ENCODE results near the gene MAPRE2.

Gene MAPRE2

GRCh38 chr18:35085450-35086380, 44.5 kb downstream of the MAPRE2 start:
- no peaks in the 10 kb centered on the region for H3K9me3 Mint-ChIP-seq
- DNase-seq (no peak), ATAC-seq (no peak)
- H3K36me3 Mint-ChIP-seq (ENCODE audit: low read depth), result peaks cover 15% of the 10 kb centered on the region
- H3K4me1 Mint-ChIP-seq, result peaks cover 39% of the 10 kb centered on the region
- no peak overlapping the region for H3K4me3 Mint-ChIP-seq
- no peaks in the 10 kb centered on the region for H3K27me3 Mint-ChIP-seq
- no peak overlapping the region for H3K27ac Mint-ChIP-seq

DNA sequence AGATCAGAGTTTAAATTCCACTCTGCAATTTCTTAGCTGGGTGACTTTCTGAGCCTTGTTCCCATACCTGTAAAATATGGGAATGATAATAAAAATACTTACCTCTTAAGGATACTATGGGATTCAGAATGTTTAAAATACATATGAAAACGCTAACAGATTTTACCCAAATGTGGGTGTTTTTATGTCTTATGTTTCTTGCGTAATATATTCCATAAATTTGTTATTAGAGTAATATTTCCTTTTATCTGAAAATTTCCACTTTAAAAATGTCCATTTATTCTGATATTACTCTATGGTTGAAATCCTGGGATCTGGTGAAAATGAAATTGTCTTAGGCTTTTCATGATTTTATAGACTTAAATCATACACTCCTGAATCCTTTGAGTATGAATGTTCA, 45.5 kb downstream of the MAPRE2 start:
- H3K4me3 Mint-ChIP-seq, result no peak overlapping the region
- H3K9me3 Mint-ChIP-seq, result no peaks in the 10 kb centered on the region

GRCh38 chr18:35087726-35088125, 46.5 kb downstream of the MAPRE2 start:
- Mint-ChIP-seq H3K36me3 (ENCODE audit: low read depth) (peaks cover 19% of the 10 kb centered on the region), H3K4me3 (no peak overlapping the region), H3K9me3 (no peaks in the 10 kb centered on the region), H3K4me1 (peaks cover 36% of the 10 kb centered on the region), H3K27me3 (no peaks in the 10 kb centered on the region), H3K27ac (no peak overlapping the region)
- no peak for ATAC-seq
- no peak for DNase-seq

More for the DNA sequence above, 45.5 kb downstream of the MAPRE2 start:
- Mint-ChIP-seq H3K27me3 (no peaks in the 10 kb centered on the region), H3K27ac (no peak overlapping the region), H3K36me3 (ENCODE audit: low read depth) (peaks cover 15% of the 10 kb centered on the region), H3K4me1 (peaks cover 39% of the 10 kb centered on the region)
- no peak for ATAC-seq
- no peak for DNase-seq

DNA sequence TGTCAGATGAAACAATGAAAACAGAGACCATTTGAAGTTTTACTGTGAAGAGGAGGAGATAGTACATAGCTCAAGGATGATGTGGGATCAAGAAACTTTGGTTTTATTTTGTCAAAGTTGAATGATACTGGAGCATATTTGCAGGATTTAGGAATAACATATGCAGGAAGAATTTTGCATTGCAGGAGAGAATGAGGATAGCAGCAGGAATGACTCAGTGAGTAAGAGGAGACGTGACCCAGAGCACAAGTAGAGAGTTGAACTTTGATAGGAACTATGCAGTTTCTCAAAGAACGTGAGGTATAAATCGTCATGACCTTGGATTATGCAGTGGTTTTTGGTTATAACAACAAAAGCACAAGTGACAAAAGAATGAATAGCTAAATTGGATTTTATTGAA, 47.7 kb downstream of the MAPRE2 start:
- ATAC-seq (no peak), DNase-seq (no peak)
- Mint-ChIP-seq H3K36me3 (ENCODE audit: low read depth) (peaks cover 15% of the 10 kb centered on the region), H3K27me3 (no peaks in the 10 kb centered on the region), H3K27ac (no peak overlapping the region), H3K4me3 (no peak overlapping the region), H3K4me1 (peaks cover 28% of the 10 kb centered on the region), H3K9me3 (no peaks in the 10 kb centered on the region)

DNA sequence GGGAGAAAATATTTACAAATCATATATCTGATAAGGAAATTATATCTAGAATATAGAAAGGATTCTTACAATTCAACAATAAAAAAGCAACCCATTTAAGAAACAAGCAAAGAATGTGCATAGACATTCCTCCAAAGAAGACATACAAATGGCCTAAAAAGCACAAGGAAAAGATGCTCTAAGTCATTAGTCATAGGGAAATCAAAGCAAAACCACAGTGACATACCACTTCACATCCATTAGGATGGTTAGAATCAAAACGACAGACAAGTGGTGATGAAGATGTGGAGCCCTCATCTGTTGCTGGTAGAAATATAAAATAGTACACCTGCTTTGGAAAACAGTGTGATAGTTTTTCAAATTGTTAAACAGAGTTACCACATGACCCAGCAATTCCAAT, 48.2 kb downstream of the MAPRE2 start:
- no peak overlapping the region for H3K4me3 Mint-ChIP-seq
- no peaks in the 10 kb centered on the region for H3K9me3 Mint-ChIP-seq
- DNase-seq, result no peak
- peaks cover 29% of the 10 kb centered on the region for H3K4me1 Mint-ChIP-seq
- ATAC-seq, result no peak
- H3K36me3 Mint-ChIP-seq (ENCODE audit: low read depth), result peaks cover 15% of the 10 kb centered on the region
- no peaks in the 10 kb centered on the region for H3K27me3 Mint-ChIP-seq
- no peak overlapping the region for H3K27ac Mint-ChIP-seq

GRCh38 chr18:35089891-35090550, 48.8 kb downstream of the MAPRE2 start:
- peaks cover 30% of the 10 kb centered on the region for H3K4me1 Mint-ChIP-seq
- no peaks in the 10 kb centered on the region for H3K9me3 Mint-ChIP-seq
- no peak overlapping the region for H3K4me3 Mint-ChIP-seq
- H3K36me3 Mint-ChIP-seq (ENCODE audit: low read depth), result peaks cover 15% of the 10 kb centered on the region
- DNase-seq (no peak), ATAC-seq (no peak)
- H3K27me3 Mint-ChIP-seq, result no peaks in the 10 kb centered on the region
- no peak overlapping the region for H3K27ac Mint-ChIP-seq

GRCh38 chr18:35091841-35092240, 50.6 kb downstream of the MAPRE2 start:
- H3K4me3 Mint-ChIP-seq, result no peak overlapping the region
- peaks cover 37% of the 10 kb centered on the region for H3K4me1 Mint-ChIP-seq
- H3K9me3 Mint-ChIP-seq, result no peaks in the 10 kb centered on the region
- no peak for DNase-seq
- H3K27ac Mint-ChIP-seq, result no peak overlapping the region
- no peak for ATAC-seq
- peaks cover 16% of the 10 kb centered on the region for H3K36me3 Mint-ChIP-seq (ENCODE audit: low read depth)
- H3K27me3 Mint-ChIP-seq, result no peaks in the 10 kb centered on the region

GRCh38 chr18:35095983-35096676, 54.9 kb downstream of the MAPRE2 start:
- no peak for DNase-seq
- peak overlapping the region; percentile 87 for H3K27ac Mint-ChIP-seq
- H3K9me3 Mint-ChIP-seq, result peaks cover 3% of the 10 kb centered on the region
- H3K27me3 Mint-ChIP-seq, result no peaks in the 10 kb centered on the region
- peaks cover 33% of the 10 kb centered on the region for H3K4me1 Mint-ChIP-seq
- H3K4me3 Mint-ChIP-seq, result peak overlapping the region; percentile 0
- peak; percentile 88 for ATAC-seq
- H3K36me3 Mint-ChIP-seq (ENCODE audit: low read depth), result peaks cover 28% of the 10 kb centered on the region

DNA sequence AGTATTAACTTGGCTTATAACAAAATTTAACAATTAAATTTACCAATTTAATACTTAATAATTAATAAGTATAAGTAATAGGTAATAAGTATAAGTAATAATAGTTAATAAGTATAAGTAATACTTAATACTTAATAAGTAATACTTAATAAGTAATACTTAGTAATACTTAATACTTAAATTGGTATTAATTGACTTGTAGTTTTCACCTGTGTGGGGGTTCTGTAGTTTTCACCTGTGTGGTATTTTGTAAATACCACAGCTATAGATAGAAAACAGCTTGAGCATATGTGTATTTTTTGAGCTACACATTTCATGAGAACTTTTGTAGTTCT, 55.4 kb downstream of the MAPRE2 start:
- H3K9me3 Mint-ChIP-seq, result peaks cover 3% of the 10 kb centered on the region
- H3K4me3 Mint-ChIP-seq, result no peak overlapping the region
- peaks cover 32% of the 10 kb centered on the region for H3K36me3 Mint-ChIP-seq (ENCODE audit: low read depth)
- peaks cover 33% of the 10 kb centered on the region for H3K4me1 Mint-ChIP-seq
- H3K27ac Mint-ChIP-seq, result peak overlapping the region; percentile 87
- H3K27me3 Mint-ChIP-seq, result no peaks in the 10 kb centered on the region
- no peak for ATAC-seq
- DNase-seq, result no peak

DNA sequence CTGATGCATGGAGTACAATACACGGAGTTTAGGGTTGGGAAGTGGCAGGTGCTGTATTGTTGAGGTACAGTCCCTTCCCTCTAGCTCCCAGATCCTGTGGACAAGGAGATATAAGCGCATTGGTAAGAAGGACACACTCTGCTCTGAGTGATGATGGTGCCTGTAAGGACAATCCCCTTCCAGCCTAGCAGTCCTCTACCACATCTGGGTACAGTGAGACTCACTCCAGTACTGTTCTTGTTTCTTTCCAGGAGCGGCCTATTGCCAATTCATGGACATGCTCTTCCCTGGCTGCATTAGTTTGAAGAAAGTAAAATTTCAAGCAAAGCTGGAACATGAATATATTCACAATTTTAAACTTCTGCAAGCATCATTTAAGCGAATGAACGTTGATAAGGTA, 56.0 kb downstream of the MAPRE2 start:
- no peak for DNase-seq
- ATAC-seq, result no peak
- peaks cover 33% of the 10 kb centered on the region for H3K4me1 Mint-ChIP-seq
- peaks cover 3% of the 10 kb centered on the region for H3K9me3 Mint-ChIP-seq
- H3K36me3 Mint-ChIP-seq (ENCODE audit: low read depth), result peaks cover 35% of the 10 kb centered on the region
- H3K27ac Mint-ChIP-seq, result peak overlapping the region; percentile 40
- no peaks in the 10 kb centered on the region for H3K27me3 Mint-ChIP-seq
- H3K4me3 Mint-ChIP-seq, result no peak overlapping the region

GRCh38 chr18:35097763-35098162, 56.5 kb downstream of the MAPRE2 start:
- H3K36me3 Mint-ChIP-seq (ENCODE audit: low read depth), result peaks cover 34% of the 10 kb centered on the region

GRCh38 chr18:35099911-35100310, 58.7 kb downstream of the MAPRE2 start:
- H3K27ac Mint-ChIP-seq, result no peak overlapping the region
- H3K4me3 Mint-ChIP-seq, result no peak overlapping the region
- no peak for DNase-seq
- no peaks in the 10 kb centered on the region for H3K27me3 Mint-ChIP-seq
- ATAC-seq, result no peak
- H3K36me3 Mint-ChIP-seq (ENCODE audit: low read depth), result peaks cover 34% of the 10 kb centered on the region
- H3K4me1 Mint-ChIP-seq, result peaks cover 28% of the 10 kb centered on the region
- H3K9me3 Mint-ChIP-seq, result peaks cover 3% of the 10 kb centered on the region

More at GRCh38 chr18:35097763-35098162, 56.5 kb downstream of the MAPRE2 start:
- ATAC-seq, result no peak
- Mint-ChIP-seq H3K9me3 (peaks cover 3% of the 10 kb centered on the region), H3K4me1 (peaks cover 33% of the 10 kb centered on the region), H3K4me3 (no peak overlapping the region), H3K27me3 (no peaks in the 10 kb centered on the region), H3K27ac (no peak overlapping the region)
- DNase-seq, result no peak

- no peak overlapping the region for H3K27ac Mint-ChIP-seq
- DNase-seq (no peak), ATAC-seq (no peak)
Observed at GRCh38 chr18:35104391-35105051, 63.3 kb downstream of the MAPRE2 start.

More at GRCh38 chr18:35104391-35105051, 63.3 kb downstream of the MAPRE2 start:
- Mint-ChIP-seq H3K4me3 (no peak overlapping the region), H3K4me1 (peaks cover 38% of the 10 kb centered on the region), H3K27me3 (no peaks in the 10 kb centered on the region), H3K9me3 (no peaks in the 10 kb centered on the region), H3K36me3 (ENCODE audit: low read depth) (peaks cover 36% of the 10 kb centered on the region)
